Activated T-cell treated with anti-CD3 and anti-CD28 coated beads, Interleukin-2, amount 50 U/mL, for 48 hours (primary cell): Measurements from ENCODE around the gene NET1.
"Not testable (repeated sequence)": the region's sequence is repeated elsewhere in the genome, so short reads cannot be mapped to it uniquely, and the experiment has no call there.

Experiments
- DNase-seq, 2 experiments: peaks; one replicate each; pipeline ENCODE4 v3.0.0-alpha.2; 2020

Gene NET1

DNA sequence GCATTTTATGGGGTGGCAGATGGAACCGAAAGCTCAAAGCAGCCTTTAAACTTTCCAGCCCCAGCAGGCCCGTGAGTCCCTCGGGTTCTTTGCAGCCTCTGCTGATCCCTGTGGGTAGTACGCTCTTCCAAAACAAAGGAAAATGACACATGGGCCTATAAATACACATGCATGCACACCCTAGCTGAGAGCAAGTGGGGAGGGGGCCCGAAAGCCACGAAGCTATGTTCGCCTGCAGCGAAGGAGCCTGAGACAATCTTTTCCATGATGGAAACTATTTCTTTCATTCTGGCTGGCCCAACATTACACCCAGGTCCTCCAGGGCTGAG lies 54.8 kb downstream of the NET1 start:
- no peak for DNase-seq

- DNase-seq = no peak
These were observed 55.4 kb downstream of the NET1 start for GRCh38 chr10:5467634-5468255.

DNA sequence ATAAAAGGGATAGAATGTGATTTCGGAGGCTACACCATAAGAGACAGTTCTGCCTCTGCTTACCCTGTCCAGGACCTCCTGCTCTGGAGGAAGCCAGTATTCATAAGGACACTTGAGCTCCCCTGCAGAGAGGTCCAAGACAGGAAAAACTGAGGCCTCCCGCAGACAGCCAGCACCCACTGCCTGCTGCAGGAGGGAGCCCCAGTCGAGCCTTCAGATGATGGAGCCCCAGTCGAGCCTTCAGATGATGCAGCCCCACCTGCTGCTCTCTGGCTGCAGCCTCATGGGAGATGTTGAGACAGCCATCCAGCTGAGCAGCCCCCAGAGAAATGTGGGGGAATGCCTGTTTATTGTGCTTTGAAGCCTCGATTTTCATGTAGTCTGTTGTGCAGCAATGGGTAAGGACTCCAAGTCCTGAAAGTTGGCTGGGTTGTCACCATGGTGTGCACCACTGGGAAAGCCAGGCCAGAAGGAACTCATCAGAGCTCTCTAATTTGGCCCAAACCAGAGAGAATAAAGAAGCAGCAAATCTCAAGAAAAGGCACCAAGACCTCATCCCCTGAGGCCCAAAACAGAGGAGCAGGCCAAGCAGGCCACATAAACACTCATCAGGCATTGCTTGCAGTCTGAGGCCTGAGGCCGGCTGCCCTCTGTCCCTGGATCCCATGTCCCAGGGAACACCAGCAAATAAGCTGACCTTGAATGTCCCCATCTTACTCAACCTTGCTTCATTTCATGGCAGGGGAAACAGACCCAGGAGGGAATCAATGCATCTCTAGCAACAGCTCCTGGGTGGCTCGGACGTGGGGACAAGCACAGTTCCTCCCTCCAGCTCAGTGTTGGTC lies 56.1 kb downstream of the NET1 start:
- no peak for DNase-seq

- no peak for DNase-seq
These were observed 57.1 kb downstream of the NET1 start for GRCh38 chr10:5469353-5470061.

- peak in 1 of 2 experiments; percentile 11 for DNase-seq
These were observed 57.9 kb downstream of the NET1 start for GRCh38 chr10:5470062-5470751.

DNA sequence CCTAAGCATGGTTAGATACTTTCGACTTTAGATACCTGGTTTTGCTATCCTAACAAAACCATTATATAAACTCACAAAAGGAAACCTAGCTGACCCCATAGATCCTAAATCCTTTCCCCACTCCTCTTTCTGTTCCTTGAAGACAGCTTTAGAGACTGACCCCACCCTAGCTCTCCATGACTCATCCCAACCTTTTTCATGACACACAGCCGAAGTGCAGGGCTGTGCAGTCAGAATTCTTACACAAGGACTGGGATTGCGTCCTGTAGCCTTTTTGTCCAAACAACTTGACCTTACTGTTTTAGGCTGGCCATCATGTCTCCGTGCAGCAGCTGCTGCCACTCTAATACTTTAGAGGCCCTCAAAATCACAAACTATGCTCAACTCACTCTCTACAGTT lies 62.3 kb downstream of the NET1 start:
- DNase-seq = not testable (repeated sequence)

DNA sequence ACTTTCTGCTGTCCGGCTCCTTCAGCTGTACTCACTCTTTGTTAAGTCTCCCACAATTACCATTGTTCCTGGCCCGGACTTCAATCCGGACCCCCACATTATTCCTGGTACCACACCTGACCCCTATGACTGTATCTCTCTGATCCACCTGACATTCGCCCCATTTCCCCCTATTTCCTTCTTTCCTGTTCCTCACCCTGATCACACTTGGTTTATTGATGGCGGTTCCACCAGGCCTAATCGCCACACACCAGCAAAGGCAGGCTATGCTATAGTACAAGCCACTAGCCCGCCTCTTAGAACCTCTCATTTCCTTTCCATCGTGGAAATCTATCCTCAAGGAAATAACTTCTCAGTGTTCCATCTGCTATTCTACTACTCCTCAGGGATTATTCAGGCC lies 62.7 kb downstream of the NET1 start:
- DNase-seq = not testable (repeated sequence)

DNA sequence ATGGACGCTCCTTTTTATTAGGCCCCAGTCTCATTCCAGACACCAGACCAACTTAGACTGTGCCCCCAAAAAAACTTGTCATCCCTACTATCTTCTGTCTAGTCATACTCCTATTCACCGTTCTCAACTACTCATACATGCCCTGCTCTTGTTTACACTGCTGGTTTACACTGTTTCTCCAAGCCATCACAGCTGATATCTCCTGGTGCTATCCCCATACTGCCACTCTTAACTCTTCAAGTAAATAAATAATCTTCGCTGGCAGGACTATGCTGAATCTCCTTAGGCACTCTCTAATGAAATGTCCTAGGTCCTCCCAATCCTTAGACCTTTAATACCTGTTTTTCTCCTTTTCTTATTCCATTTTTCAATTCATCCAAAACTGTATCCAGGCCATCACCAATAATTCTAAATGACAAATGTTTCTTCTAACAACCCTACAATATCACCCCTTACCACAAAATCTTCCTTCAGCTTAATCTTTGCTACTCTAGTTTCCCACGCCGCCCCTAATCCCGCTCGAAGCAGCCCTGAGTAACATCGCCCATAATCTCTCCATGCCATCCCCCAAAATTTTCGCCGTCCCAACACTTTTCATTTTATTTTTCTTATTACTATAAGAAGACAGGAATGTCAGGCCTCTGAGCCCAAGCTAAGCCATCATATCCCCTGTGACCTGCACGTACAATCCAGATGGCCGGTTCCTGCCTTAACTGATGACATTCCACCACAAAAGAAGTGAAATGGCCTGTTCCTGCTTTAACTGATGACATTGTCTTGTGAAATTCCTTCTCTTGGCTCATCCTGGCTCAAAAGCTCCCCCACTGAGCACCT lies 63.8 kb downstream of the NET1 start:
- DNase-seq = not testable (repeated sequence)

- no peak for DNase-seq
These were observed 64.7 kb downstream of the NET1 start for GRCh38 chr10:5476918-5477525.

- no peak for DNase-seq
These were observed 65.8 kb downstream of the NET1 start for GRCh38 chr10:5477948-5478693.

DNA sequence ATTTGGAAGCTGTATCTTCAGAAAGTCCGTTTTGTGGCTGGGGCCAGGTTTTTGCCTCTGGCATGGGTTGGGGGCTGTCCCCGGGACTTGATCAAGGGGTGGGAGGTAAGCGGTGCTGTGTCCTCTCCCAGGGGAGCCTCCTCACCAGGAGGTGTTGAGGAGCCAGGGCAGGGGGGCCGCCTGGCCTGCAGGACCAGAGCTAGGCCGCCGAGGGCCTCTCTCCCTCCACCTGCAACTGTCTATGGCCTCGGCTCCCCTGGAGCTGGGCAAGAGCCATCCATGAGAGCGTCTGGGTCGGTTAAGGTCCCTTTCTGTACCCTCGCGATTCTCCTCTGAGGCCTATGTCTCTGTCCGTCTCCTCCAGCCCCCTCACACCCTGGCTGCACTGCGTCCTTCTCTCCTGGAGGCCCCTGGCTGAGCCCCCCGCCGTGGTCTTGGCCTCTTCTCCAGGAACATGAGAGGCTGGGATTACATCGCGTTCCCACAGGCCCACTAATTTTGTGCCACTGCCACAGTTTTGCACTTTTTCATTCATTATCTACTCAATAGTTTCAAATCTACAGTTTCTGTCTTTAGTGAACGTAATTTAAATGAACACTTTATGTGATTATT lies 66.4 kb downstream of the NET1 start:
- DNase-seq = no peak

DNA sequence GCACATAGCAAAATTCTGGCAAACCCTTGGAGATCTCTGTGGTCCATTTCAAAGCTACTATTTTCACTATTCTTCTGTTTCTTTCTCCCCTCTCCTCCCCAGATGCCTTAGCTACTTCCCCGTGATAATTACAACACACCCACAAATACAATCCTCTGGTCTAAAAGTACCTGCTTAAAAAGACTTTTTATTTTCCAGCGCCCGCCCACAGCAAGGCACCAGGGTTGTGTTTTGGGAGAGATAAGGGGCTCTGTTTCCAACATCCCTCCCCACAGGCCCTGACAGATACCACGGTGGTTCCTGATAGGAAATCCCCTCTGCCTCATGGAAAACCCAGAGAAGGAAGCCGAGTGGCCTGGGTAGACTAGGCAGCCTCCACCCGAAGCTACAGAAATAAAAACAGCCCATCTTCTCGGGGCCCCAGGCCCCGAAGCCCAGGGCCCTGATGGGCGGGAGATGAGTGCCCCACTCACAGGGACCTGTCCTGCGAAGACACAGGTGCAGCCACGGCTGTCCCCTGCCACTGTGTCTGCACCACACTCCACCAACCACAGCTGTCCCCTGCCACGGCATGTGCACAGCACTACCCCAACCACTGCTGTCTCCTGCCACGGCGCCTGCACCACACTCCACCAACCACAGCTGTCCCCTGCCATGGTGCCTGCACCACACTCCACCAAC lies 67.3 kb downstream of the NET1 start:
- no peak for DNase-seq

DNA sequence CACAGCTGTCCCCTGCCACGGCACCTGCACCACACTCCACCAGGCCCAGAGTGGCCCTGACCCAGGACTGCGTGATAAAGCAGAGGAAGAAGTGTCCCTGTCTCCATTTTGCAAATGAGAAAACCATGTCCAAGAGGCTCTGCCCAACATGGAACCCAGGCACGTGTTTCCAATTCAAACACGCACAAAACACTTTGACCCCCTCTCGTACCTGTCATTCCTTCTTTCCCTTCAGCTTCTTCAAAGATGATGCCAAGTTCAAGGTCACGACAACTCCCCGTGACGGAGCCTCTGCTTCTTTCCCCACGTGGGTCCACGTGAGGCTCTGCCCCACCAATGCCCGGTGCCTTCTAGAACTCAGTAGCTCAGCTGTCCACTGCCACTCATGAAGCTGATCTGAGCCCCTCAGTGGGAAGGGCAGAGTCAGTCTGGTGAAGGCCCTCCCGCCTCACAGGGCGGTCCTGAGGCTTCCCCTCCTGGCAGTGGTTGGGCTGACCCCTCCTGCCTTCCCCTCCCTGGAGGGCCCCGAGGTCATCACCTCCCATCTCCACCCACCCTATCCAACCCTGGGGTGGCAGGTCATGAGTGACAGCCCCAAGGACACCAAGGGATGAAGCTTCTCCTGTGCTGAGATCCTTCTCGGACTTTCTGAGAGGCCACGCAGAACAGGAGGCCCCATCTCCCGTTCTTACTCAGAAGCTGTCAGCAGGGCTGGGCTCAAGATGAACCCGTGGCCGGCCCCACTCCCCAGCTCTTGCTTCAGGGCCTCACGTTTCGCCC lies 68.0 kb downstream of the NET1 start:
- no peak for DNase-seq

DNA sequence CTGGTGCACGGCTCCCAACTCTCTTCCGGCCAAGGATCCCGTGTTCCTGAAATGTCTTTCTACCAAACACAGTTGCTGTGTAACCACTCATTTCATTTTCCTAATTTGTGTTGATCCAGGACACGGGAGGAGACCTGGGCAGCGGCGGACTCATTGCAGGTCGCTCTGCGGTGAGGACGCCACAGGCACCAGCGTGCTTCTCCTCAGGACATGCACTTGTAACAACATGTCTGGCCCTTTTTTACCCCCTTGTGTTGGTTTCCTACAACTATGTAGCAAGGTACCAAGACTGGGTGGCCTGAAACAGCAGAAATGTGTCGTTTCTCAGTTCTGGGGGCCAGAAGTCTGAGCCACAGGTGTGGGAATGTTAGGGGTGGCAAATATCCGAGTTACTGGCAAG lies 68.8 kb downstream of the NET1 start:
- no peak for DNase-seq

DNA sequence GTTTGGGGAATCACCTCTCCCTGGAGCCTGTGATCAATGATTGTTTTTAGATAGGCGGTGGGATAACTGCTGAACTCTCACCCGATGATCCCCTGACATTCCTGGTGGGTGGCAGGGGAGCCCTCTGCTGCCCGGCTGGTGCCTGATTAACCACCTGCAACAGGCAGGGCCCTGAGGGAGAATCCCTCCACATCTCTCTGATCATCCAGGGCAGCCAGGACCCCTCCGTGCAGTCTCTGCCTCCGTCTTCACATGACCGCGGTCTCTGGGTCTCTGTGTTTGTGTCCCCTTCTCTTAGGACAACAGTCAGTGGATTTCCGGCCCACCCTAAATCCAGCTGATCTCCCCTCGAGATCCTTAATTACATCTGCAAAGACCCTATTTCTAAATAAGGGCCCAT lies 69.7 kb downstream of the NET1 start:
- no peak for DNase-seq

DNA sequence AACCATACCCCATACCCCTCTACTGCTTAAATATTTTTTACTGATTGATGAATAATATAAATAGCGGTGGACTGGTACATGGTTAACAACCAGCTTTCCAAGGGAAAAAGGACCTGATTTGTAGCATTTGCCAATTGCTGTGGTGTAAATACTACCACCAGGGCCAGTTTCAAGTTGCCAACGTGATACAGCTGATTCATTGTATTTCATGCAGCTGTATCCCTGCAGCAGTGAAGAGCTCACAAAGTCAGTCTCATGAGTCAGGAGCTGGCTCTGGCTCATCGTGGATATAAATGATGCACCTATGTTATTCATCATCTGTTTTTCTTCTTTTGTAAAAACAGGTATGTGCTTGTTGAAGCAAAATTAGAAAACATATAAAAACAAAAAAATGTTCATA lies 71.8 kb downstream of the NET1 start:
- no peak for DNase-seq

- no peak for DNase-seq
These were observed 72.9 kb downstream of the NET1 start for GRCh38 chr10:5485290-5485689.

- DNase-seq = no peak
These were observed 73.8 kb downstream of the NET1 start for GRCh38 chr10:5485948-5486852.
